ENCODE measurements around the gene GSE1. TPM values are rescaled to one million over a fixed set of nuclear protein-coding genes. Genes with fewer than 3 reads are reported as not detected.

Gene GSE1
- polyA plus RNA-seq, 1 donor (not counting 4 experiments of a cell fraction or from before 2014, with no cell fraction given) = 5.0 TPM

DNA sequence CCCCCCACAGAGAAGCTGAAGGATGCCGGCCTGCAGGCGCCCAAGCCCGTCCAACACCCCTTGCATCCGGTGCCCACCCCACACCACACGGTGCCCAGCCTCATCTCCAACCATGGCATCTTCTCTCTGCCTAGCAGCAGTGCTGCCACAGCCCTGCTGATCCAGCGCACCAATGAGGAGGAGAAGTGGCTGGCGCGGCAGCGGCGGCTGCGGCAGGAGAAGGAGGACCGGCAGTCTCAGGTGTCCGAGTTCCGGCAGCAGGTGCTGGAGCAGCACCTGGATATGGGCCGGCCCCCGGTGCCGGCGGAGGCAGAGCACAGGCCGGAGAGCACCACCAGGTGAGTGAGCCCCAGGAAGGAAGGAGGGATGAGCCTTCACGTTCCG is 44.1 kb downstream of the GSE1 start:
- Histone ChIP-seq H3K9ac (ENCODE audit: control insufficient read depth, extremely low read depth, insufficient read depth, low read length) (no peak overlapping the region), H3K36me3 (ENCODE audit: control insufficient read depth in 2 of 2, extremely low read depth in 1 of 2, insufficient read depth in 2 of 2, low read length in 2 of 2) (peaks cover 2 to 24% of the 10 kb centered on the region in 2 experiments), H3K27ac (ENCODE audit: control insufficient read depth, insufficient read depth, low read length) (no peak overlapping the region), H4K20me1 (ENCODE audit: control insufficient read depth, extremely low read depth, insufficient read depth, low read length) (peaks cover 3% of the 10 kb centered on the region), H2AFZ (ENCODE audit: control insufficient read depth, low read length) (no peak overlapping the region), H3K4me3 (ENCODE audit: control insufficient read depth in 2 of 3, extremely low read depth in 1 of 3, insufficient read depth in 2 of 3, low read depth in 1 of 3, low read length in 3 of 3) (no peak overlapping the region), H3K4me1 (ENCODE audit: control insufficient read depth, extremely low read depth, insufficient read depth, low read length) (peaks cover 3% of the 10 kb centered on the region), H3K27me3 (ENCODE audit: control insufficient read depth, extremely low read depth, insufficient read depth, low read length) (no peaks in the 10 kb centered on the region), H3K9me3 (ENCODE audit: control insufficient read depth, low read depth, low read length) (no peaks in the 10 kb centered on the region), H3K4me2 (ENCODE audit: control insufficient read depth, extremely low read depth, insufficient read depth, low read depth, low read length) (no peak overlapping the region), H3K79me2 (ENCODE audit: control insufficient read depth, insufficient read depth, low read length) (no peaks in the 10 kb centered on the region), H3K9me1 (ENCODE audit: control insufficient read depth, extremely low read depth, insufficient read depth, low read length) (no peaks in the 10 kb centered on the region)
- FAIRE-seq (no peak), DNase-seq (ENCODE audit: low read depth, low spot score) (no peak)
- TF ChIP-seq, protein P1, sequence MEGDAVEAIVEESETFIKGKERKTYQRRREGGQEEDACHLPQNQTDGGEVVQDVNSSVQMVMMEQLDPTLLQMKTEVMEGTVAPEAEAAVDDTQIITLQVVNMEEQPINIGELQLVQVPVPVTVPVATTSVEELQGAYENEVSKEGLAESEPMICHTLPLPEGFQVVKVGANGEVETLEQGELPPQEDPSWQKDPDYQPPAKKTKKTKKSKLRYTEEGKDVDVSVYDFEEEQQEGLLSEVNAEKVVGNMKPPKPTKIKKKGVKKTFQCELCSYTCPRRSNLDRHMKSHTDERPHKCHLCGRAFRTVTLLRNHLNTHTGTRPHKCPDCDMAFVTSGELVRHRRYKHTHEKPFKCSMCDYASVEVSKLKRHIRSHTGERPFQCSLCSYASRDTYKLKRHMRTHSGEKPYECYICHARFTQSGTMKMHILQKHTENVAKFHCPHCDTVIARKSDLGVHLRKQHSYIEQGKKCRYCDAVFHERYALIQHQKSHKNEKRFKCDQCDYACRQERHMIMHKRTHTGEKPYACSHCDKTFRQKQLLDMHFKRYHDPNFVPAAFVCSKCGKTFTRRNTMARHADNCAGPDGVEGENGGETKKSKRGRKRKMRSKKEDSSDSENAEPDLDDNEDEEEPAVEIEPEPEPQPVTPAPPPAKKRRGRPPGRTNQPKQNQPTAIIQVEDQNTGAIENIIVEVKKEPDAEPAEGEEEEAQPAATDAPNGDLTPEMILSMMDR (optimal IDR thresholded peaks at IDR 0.05 in 1 of 3, IDR thresholded peaks at IDR 0.05 in 1 of 3, conservative IDR thresholded peaks at IDR 0.05 in 1 of 3; ENCODE audit: extremely low read depth in 1 of 3, insufficient read depth in 2 of 3, low read length in 3 of 3) = no peak
- dilution Hi-C loops (cut with MboI; ENCODE audit: extremely low pct_ligation_motif_present, low sequenced_read_pairs) = no loop called here

DNA sequence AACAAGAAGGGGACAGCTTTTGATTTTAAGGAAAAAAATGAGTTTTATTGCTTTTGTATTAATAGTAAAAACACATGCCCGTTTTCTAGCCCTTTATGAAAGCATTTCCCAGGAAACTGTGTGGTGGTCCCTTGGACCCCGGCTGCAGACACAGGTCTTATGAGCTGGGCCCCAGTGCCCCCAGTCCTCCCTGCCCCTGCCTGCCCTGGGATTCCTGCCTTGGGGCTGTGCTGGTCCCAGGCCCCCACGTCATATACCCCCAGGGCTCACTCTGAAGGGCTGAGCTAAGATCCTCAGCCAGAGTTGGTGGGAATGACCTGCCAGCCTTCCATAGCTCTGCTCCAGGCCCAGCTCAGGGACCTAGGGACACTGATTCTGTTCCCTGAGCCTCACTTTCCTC is 44.9 kb downstream of the GSE1 start:
- dilution Hi-C loops (cut with MboI; ENCODE audit: extremely low pct_ligation_motif_present, low sequenced_read_pairs) = no loop called here
- H3K36me3 ChIP-seq (ENCODE audit: control insufficient read depth in 2 of 2, extremely low read depth in 1 of 2, insufficient read depth in 2 of 2, low read length in 2 of 2) = peaks cover 2 to 31% of the 10 kb centered on the region in 2 experiments

More for the DNA sequence above, 44.9 kb downstream of the GSE1 start:
- Histone ChIP-seq H3K27me3 (ENCODE audit: control insufficient read depth, extremely low read depth, insufficient read depth, low read length) (no peaks in the 10 kb centered on the region), H3K4me1 (ENCODE audit: control insufficient read depth, extremely low read depth, insufficient read depth, low read length) (no peaks in the 10 kb centered on the region), H3K79me2 (ENCODE audit: control insufficient read depth, insufficient read depth, low read length) (no peaks in the 10 kb centered on the region), H3K9ac (ENCODE audit: control insufficient read depth, extremely low read depth, insufficient read depth, low read length) (no peak overlapping the region), H3K9me1 (ENCODE audit: control insufficient read depth, extremely low read depth, insufficient read depth, low read length) (no peaks in the 10 kb centered on the region), H3K27ac (ENCODE audit: control insufficient read depth, insufficient read depth, low read length) (no peak overlapping the region), H3K4me3 (ENCODE audit: control insufficient read depth in 2 of 3, extremely low read depth in 1 of 3, insufficient read depth in 2 of 3, low read depth in 1 of 3, low read length in 3 of 3) (no peak overlapping the region), H2AFZ (ENCODE audit: control insufficient read depth, low read length) (no peak overlapping the region), H3K4me2 (ENCODE audit: control insufficient read depth, extremely low read depth, insufficient read depth, low read depth, low read length) (no peak overlapping the region), H3K9me3 (ENCODE audit: control insufficient read depth, low read depth, low read length) (no peaks in the 10 kb centered on the region), H4K20me1 (ENCODE audit: control insufficient read depth, extremely low read depth, insufficient read depth, low read length) (peaks cover 3% of the 10 kb centered on the region)
- FAIRE-seq (no peak), DNase-seq (ENCODE audit: low read depth, low spot score) (no peak)
- TF ChIP-seq, protein P1 (optimal IDR thresholded peaks at IDR 0.05 in 1 of 3, IDR thresholded peaks at IDR 0.05 in 1 of 3, conservative IDR thresholded peaks at IDR 0.05 in 1 of 3; ENCODE audit: extremely low read depth in 1 of 3, insufficient read depth in 2 of 3, low read length in 3 of 3) = no peak
- no peak for TF ChIP-seq EZH2 (IDR thresholded peaks at IDR 0.05; ENCODE audit: low read length)

Data from keratinocyte (primary cell).